TTC549 (cell line): ENCODE results near the gene F8A1.
A peak's percentile ranks its signal among the peaks of the same experiment; 100 is the strongest.
"Not testable (repeated sequence)": the region's sequence is repeated elsewhere in the genome, so short reads cannot be mapped to it uniquely, and the experiment has no call there.

ENCODE experiments used
- FAIRE-seq: peaks from 2 replicates; lab custom pipeline; 2012; peaks lifted over from hg19 to GRCh38; lab: Jason Lieb, UNC

F8A1 gene

DNA sequence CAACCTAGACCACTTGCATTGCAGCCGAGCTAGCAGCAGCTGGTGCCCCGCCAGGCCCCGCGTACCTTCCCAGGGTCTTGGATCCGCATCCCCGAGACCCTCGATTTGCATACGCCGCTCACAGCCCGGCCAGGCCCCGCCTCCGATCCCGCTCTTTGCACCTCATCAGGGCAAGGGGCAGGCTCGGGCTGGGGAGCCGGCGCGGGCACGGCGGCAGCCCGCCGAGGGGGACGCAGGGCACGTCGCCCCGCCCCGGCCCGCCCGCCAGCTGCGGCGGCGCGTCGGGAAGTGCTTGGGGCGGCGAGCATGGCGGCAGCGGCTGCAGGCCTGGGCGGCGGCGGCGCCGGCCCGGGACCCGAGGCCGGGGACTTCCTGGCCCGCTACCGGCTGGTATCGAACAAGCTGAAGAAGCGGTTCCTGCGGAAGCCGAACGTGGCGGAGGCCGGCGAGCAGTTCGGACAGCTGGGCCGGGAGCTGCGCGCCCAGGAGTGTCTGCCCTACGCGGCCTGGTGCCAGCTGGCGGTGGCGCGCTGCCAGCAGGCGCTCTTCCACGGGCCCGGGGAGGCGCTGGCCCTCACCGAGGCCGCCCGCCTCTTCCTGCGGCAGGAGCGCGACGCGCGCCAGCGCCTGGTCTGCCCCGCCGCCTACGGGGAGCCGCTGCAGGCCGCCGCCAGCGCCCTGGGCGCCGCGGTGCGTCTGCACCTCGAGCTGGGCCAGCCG lies at the start of gene F8A1:
F8A1 (plus strand) TSS at position 287 of the 720 bp plus-strand sequence; CDS start at position 307, 20 bp downstream.
- not testable (repeated sequence) for FAIRE-seq

DNA sequence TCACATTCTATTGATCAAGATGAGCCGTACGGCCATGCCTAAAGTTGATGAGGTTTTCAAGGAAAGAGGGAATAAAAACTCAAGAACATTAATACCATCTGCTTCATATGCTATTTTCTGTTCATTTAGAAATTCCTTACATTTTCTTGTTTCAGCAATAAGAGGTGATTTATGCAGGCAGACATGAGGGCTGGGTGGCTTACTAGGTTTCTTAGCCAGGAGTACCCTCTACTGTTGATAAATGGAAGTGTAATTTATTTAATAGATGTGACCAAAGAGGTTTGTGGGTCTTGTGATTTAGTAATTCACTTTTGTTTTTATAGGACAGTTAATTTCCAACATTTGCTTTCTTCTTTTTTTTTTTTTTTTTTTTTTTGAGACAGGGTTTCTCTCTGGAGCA lies 45.3 kb upstream of the F8A1 start:
- no peak for FAIRE-seq

DNA sequence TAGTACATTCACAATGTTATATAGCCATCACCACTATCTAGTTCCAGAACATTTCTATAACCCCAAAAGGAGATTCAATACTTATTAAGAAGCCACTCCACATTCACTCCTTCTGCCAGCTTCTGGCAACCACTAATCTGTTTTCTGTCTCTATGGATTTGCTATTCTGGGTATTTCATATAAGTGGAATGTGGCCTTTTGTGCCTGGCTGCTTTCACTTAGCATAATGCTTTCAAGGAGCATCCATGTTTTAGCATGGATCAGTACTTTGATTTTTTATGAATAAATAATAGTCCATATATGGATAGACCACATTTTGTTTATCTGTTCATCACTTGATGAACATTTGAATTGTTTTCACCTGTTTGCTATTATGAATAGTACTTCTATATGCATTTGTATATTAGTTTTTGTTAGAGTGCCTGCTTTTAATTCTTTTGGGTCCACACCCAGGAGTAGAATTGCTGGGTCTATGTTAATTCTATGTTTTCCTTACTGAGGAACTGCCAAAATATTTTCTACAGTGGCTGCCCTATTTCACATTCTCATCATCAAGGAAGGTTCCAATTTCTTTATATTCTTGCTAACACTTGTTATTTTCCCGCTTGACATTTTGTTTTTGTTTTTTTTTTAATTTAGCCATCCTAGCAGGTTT lies 35.1 kb upstream of the F8A1 start:
- no peak for FAIRE-seq

DNA sequence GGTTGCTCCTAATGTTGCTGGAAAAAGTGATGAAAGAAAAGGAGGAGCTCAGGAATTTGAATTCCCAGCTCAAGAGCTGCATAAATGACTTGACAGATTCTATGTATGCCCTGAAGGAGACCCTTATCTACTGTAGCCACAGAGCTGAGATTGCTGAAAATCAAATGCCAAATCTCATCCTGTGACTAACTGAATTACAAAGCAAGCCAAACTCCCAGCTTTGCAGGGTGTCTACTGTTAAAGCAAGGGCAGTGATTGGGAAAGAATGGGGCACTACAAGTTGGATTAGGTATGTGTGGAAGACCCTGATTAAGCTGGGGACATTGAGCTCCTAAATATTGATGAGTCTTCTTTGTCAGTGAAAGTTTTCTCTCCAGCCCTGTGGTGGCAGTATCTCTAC lies 30.9 kb upstream of the F8A1 start:
- no peak for FAIRE-seq

DNA sequence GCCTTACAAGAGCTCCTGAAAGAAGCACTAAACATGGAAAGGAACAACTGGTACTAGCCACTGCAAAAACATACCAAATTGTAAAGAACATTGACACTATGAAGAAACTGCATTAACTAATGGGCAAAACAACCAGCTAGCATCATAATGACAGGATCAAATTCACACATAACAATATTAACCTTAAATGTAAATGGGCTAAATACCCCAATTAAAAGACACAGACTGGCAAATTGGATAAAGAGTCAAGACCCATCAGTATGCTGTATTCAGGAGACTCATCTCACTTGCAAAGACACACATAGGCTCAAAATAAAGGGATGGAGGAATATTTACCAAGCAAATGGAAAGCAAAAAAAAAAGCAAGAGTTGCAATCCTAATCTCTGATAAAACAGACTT lies 17.6 kb upstream of the F8A1 start:
- FAIRE-seq = not testable (repeated sequence)

DNA sequence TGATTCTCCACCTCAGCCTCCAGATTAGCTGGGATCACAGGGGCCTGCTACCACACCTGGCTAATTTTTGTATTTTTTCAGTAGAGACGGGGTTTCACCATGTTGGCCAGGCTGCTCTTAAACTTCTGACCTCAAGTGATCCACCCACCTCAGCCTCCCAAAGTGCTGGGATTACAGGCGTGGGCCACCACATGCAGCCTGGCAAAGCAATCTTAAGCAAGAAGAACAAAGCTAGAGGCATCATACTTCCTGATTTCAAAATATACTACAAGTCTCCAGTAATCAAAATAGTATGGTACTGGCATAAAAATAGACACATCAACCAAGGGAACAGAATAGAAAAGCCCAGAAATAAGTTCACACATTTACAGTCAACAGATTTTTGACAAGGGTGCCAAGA lies 12.8 kb upstream of the F8A1 start:
- FAIRE-seq = no peak

DNA sequence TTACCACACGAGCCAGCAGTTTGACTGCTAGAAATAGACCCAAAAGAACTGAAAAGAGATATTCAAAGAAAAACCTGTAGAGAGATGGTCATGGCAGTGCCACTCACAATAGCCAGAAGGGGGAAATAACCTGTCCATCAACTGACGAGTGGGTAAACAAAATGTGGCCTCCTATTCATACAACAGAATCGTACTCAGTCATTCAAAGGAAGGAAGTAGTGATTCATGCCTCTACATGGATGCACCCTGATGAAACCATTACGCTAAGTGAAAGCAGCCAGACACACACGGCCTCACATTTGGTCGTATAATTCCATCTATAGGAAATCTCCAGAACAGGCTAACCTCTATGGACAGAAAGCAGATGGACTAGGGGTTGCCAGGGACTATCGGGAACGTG lies 2.1 kb upstream of the F8A1 start:
- FAIRE-seq = not testable (repeated sequence)

DNA sequence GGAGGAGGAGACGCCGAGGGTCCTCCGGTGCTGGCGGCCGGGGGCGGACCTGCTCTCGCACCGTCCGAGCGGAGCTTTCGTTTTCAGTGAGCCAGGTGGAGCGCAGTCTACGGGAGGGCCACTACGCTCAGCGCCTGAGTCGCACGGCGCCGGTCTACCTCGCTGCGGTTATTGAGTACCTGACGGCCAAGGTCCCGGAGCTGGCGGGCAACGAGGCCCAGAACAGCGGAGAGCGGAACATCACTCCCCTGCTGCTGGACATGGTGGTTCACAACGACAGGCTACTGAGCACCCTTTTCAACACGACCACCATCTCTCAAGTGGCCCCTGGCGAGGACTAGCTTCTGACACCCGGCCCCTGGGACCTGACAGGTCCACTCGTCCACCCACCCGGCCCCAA lies 1.1 kb upstream of the F8A1 start:
- not testable (repeated sequence) for FAIRE-seq

DNA sequence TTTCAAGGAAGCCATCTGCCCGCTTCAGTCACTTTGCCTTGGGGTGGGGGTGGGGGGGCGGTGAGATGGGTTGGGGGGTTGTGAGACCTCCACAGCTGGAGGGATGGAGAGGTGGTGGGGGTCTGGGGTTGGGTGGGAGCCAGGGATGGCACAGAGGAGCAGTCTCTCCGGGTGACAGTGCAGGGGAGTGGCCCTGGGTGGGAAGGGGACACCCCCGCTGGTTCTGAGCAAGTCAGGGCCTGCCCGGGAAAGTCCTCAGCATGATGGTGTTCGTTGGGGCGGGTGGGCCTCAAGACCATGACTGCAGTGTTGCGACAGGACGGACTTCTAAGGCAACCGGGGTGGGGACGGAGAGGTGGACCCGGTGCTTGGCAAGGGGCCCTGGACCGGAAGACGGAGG lies 606 bp upstream of the F8A1 start:
- not testable (repeated sequence) for FAIRE-seq

DNA sequence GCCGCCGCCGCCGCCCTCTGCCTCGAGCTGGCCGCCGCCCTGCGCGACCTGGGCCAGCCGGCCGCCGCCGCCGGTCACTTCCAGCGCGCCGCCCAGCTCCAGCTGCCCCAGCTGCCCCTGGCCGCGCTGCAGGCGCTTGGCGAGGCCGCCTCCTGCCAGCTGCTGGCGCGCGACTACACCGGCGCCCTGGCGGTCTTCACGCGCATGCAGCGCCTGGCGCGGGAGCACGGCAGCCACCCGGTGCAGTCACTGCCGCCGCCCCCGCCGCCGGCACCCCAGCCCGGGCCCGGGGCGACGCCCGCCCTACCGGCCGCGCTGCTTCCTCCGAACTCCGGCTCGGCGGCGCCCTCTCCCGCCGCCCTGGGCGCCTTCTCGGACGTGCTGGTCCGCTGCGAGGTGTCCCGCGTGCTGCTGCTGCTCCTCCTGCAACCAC lies 650 bp downstream of the F8A1 start:
- FAIRE-seq = not testable (repeated sequence)

DNA sequence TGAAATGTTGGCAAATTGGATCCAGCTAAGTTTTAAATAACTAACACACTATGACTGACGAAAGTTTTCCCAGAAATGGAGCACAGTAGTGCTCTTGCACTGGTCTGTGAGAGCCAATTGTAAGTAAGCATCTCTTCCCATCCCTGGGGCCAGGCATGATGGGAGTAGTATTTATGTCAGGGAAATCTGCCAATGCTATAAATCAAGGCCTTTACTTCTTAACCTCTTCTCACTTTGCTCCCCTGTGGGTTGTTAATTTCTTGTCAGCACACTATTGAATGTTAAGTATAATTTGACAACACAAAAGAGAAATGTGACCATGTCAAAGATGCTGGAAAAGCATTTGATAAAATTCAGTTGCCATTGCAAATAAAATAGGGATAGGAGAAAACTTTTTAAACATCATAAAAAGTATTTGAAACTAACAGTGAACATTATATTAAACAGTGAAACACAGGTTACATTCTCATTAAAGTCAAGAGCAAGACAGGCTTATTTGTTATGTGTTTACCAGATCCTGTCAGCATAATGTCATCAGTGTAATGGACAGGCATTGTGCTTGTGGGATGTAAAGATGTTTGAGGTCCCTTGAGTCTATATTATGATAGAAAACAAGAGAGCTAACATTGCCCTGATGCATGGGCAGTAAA lies 5.0 kb downstream of the F8A1 start:
- no peak for FAIRE-seq

DNA sequence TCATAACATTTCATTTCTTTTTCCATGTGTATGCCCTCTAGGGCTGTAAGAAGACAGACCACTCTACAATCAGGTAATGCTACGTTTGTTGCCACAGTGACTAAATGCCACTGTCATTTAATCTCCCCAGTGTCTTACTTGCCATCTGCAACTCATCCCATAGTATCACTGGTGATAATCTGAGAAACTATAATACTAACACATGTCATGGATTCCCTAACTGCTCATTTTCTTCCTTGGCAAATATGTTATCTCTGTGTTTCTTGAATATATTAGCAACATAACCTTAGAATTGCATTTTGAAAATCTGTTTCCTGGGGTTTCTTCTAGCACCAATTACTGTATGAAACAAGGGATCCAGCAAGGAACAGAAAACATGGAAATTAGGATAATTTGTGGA lies 6.1 kb downstream of the F8A1 start:
- no peak for FAIRE-seq

DNA sequence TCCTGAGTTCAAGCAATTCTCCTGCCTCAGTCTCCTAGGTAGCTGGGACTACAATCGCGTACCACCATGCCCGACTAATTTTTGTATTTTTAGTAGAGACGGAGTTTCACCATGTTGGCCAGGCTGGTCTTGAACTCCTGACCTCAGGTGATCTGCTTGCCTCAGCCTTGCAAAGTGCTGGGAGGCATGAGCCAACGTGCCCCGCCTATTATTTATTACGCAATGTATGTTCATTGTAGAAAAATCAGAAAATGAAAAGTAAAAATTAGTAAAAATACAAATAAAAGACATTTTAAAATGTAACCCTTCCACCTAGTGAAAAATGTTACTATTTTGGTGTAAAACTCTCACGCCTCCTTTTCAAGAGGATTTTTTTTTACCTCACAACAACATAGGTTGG lies 14.2 kb downstream of the F8A1 start:
- FAIRE-seq = no peak

DNA sequence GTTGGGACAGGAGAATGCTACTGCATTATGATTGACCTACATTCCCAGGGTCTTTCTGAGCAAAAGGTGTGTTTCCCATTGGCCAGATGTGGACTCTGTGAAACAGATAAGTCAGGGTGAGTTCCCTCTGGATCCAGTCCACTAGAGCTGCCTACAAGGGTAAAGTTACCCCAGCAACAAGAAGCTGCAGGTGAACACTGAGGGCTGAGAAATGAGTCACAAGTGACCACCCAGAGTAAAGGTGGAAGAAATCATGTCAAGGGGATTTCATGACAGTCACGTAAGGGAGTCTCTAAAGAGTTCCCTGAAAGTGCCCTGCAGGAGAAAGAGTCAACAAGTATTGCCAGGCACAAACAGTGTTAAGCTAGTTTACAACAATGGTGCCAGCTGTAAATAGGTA lies 16.3 kb downstream of the F8A1 start:
- no peak for FAIRE-seq

DNA sequence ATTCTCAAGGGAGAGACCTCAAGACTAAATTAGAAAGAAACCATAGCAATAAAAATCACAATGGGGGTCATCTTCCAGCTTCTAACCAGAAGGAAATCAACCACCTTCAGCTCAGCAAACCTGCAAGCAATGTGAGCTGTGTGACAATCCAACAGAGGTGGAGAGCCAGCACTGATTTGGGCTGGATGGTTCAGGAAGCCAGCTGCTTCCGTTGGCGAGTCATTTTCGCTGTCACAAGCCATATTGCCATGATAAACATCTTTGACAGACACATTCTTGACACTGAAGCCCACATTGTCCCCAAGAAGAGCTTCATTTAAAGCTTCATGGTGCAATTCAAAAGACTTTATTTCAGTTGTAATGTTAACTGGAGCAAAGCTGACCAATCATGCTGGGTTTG lies 22.7 kb downstream of the F8A1 start:
- no peak for FAIRE-seq

DNA sequence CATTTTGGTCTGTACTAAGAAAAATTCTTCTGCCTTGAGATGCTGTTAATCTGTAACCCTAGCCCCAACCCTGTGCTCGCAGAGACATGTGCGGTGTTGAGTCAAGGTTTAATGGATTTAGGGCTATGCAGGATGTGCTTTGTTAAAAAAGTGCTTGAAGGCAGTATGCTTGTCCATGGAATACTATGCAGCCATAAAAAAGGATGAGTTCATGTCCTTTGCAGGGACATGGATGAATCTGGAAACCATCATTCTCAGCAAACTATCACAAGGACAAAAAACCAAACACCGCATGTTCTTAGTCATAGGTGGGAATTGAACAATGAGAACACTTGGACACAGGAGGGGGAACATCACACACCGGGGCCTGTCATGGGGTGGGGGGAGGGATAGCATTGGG lies 23.9 kb downstream of the F8A1 start:
- not testable (repeated sequence) for FAIRE-seq

DNA sequence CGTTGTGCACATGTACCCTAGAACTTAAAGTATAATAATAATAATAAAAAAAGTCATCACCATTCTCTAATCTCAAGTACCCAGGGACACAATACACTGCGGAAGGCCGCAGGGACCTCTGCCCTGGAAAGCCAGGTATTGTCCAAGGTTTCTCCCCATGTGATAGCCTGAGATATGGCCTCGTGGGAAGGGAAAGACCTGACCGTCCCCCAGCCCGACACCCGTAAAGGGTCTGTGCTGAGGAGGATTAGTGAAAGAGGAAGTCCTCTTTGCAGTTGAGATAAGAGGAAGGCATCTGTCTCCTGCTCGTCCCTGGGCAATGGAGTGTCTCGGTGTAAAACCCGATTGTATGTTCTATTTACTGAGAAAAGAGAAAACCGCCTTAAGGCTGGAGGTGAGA lies 24.4 kb downstream of the F8A1 start:
- not testable (repeated sequence) for FAIRE-seq

DNA sequence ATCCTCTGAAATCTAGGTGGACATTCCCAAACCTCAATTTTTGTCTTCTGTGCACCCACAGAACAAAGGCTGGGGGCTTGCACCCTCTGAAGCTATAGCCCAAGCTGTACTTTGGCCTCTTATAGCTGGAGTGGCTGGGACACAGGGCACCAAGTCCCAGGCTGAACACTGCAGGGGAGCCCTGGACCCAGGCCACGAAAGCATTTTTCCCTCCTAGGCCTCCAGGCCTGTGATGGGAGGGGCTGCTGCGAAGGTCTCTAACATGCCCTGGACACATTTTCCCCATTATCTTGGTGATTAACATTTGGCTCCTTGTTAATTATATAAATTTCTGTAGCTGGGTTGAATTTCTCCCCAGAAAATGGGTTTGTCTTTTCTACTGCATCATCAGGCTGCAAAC lies 27.9 kb downstream of the F8A1 start:
- FAIRE-seq = no peak

DNA sequence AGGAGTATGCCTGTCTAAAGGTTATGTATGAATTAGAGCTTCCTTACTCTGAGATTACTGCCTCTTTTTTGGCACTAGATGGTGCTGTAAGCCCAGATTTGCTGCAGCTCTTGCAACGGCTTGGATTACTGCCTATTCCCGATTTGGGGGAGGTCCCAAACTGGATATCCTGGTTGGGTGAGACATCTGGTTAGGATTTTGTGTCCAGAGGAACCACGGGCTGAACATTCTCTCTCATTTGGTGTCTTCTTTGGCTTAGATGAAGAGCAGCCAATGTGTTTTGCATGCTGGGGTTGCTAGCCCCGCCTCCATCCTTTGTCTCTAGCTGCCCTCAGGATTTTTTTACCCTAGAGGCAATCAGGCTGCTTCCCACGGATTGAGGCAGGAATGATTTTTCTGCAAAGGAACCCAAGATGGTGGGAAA lies 31.9 kb downstream of the F8A1 start:
- peak; percentile 45 for FAIRE-seq

DNA sequence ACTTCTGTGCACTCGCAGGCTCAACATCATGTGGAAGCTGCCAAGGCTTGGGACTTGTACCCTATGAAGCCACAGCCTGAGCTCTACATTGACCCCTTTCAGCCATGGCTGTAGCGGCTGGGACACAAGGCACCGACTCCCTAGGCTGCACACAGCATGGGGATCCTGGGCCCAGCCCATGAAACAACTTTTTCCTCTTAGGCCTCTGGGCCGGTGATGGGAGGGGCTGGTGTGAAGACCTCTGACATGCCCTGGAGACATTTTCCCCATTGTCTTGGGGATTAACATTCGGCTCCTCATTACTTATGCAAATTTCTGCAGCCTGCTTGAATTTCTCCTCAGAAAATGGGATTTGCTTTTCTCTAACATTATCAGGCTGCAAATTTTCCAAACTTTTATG lies 38.6 kb downstream of the F8A1 start:
- not testable (repeated sequence) for FAIRE-seq
